HEK293 (cell line): ENCODE data around the gene PPM1G.

ENCODE experiments used
- IKZF3 ChIP-seq: fragments of 450-650 bp; IDR thresholded peaks from 2 replicates; pipeline ENCODE4 v1.5.0; 2018; ENCODE audit warnings: missing biosample characterization, mild to moderate bottlenecking, missing genetic modification characterization, moderate library complexity
- MZF1 ChIP-seq: fragments of 450-650 bp; formaldehyde crosslinking; IDR thresholded peaks from 2 replicates; pipeline ENCODE4 v1.5.1; 2017; ENCODE audit warnings: missing biosample characterization, missing genetic modification characterization, borderline replicate concordance
- TCF7L2 ChIP-seq: IDR thresholded peaks from 2 replicates; pipeline ENCODE4 v1.6.1; 2011; ENCODE audit warnings: low read depth, mild to moderate bottlenecking, inconsistent platforms, low read length, moderate library complexity, borderline replicate concordance
- ZBTB21 ChIP-seq: fragments of 450-650 bp; formaldehyde crosslinking; IDR thresholded peaks from 2 replicates; pipeline ENCODE4 v1.5.1; 2017; ENCODE audit warnings: missing biosample characterization, missing genetic modification characterization
- ZBTB7A ChIP-seq: fragments of 450-650 bp; formaldehyde crosslinking; IDR thresholded peaks from 2 replicates; pipeline ENCODE4 v1.5.1; 2016; ENCODE audit warnings: low read depth, missing biosample characterization, missing genetic modification characterization
- ZIC2 ChIP-seq: fragments of 450-650 bp; formaldehyde crosslinking; IDR thresholded peaks from 2 replicates; pipeline ENCODE4 v1.5.1; 2016; ENCODE audit warnings: missing biosample characterization, missing genetic modification characterization
- ZNF138 ChIP-seq: fragments of 450-650 bp; formaldehyde crosslinking; IDR thresholded peaks from 2 replicates; pipeline ENCODE4 v1.5.1; 2016; ENCODE audit warnings: missing biosample characterization, missing genetic modification characterization, borderline replicate concordance
- ZNF140 ChIP-seq: fragments of 450-650 bp; formaldehyde crosslinking; IDR thresholded peaks from 2 replicates; pipeline ENCODE4 v1.5.1; 2016; ENCODE audit warnings: missing biosample characterization, missing genetic modification characterization
- ZNF146 ChIP-seq: fragments of 450-650 bp; formaldehyde crosslinking; IDR thresholded peaks from 2 replicates; pipeline ENCODE4 v1.5.1; 2016; ENCODE audit warnings: missing biosample characterization, missing genetic modification characterization
- ZNF214 ChIP-seq: fragments of 450-650 bp; formaldehyde crosslinking; IDR thresholded peaks from 2 replicates; pipeline ENCODE4 v1.5.1; 2017; ENCODE audit warnings: missing biosample characterization, mild to moderate bottlenecking, missing genetic modification characterization, borderline replicate concordance
- ZNF24 ChIP-seq: fragments of 450-650 bp; formaldehyde crosslinking; IDR thresholded peaks from 2 replicates; pipeline ENCODE4 v1.5.1; 2016; ENCODE audit warnings: missing biosample characterization, missing genetic modification characterization
- ZNF248 ChIP-seq: fragments of 450-650 bp; formaldehyde crosslinking; IDR thresholded peaks from 2 replicates; pipeline ENCODE4 v1.5.1; 2017; ENCODE audit warnings: missing biosample characterization, missing genetic modification characterization
- ZNF274 ChIP-seq, 2 experiments: fragments of 200-500 bp in 1 of 2; fragments of 450-650 bp in 1 of 2; sonication (Bioruptor generic) in 1 of 2; formaldehyde crosslinking in 1 of 2; IDR thresholded peaks; 2 replicates each; pipeline versions ENCODE4 v1.5.1 to v1.6.1; 2014 to 2016; ENCODE audit warnings: borderline replicate concordance in 1 of 2, inconsistent platforms in 1 of 2, low read length in 1 of 2, missing biosample characterization in 1 of 2, missing genetic modification characterization in 1 of 2
- ZNF510 ChIP-seq: fragments of 450-650 bp; formaldehyde crosslinking; IDR thresholded peaks from 2 replicates; pipeline ENCODE4 v1.5.1; 2018; ENCODE audit warnings: mild to moderate bottlenecking, missing genetic modification characterization, missing biosample characterization; ENCODE audit not compliant: insufficient replicate concordance
- ZNF624 ChIP-seq: fragments of 450-650 bp; formaldehyde crosslinking; IDR thresholded peaks from 2 replicates; pipeline ENCODE4 v1.5.1; 2017; ENCODE audit warnings: missing biosample characterization, missing genetic modification characterization
- ZNF76 ChIP-seq: fragments of 450-650 bp; formaldehyde crosslinking; IDR thresholded peaks from 2 replicates; pipeline ENCODE4; 2016; ENCODE audit warnings: low read depth, missing biosample characterization, missing genetic modification characterization, borderline replicate concordance
- ZNF777 ChIP-seq: fragments of 450-650 bp; formaldehyde crosslinking; IDR thresholded peaks from 2 replicates; pipeline ENCODE4 v1.5.1; 2017; ENCODE audit warnings: missing biosample characterization, missing genetic modification characterization, borderline replicate concordance
- TF ChIP-seq, protein P1 (sequence below): fragments of 450-650 bp; formaldehyde crosslinking; IDR thresholded peaks from 2 replicates; pipeline ENCODE4 v1.5.1; 2017; ENCODE audit warnings: missing biosample characterization, mild to moderate bottlenecking, missing genetic modification characterization, moderate library complexity
- TF ChIP-seq, protein P2 (sequence below): fragments of 450-650 bp; formaldehyde crosslinking; IDR thresholded peaks from 2 replicates; pipeline ENCODE4 v1.5.1; 2016; ENCODE audit warnings: missing biosample characterization, missing genetic modification characterization
- TF ChIP-seq, protein P3 (sequence below): fragments of 450-650 bp; formaldehyde crosslinking; IDR thresholded peaks from 2 replicates; pipeline ENCODE4 v1.5.1; 2016; ENCODE audit warnings: missing biosample characterization, missing genetic modification characterization
- TF ChIP-seq, protein P4 (sequence below): fragments of 450-650 bp; formaldehyde crosslinking; IDR thresholded peaks from 2 replicates; pipeline ENCODE4 v1.5.1; 2016; ENCODE audit warnings: missing biosample characterization, missing genetic modification characterization
- TF ChIP-seq, protein P5 (sequence below): fragments of 450-650 bp; formaldehyde crosslinking; IDR thresholded peaks from 2 replicates; pipeline ENCODE4 v1.5.1; 2016; ENCODE audit warnings: missing biosample characterization, missing genetic modification characterization
- TF ChIP-seq, protein P6 (sequence below): fragments of 450-650 bp; formaldehyde crosslinking; IDR thresholded peaks from 2 replicates; pipeline ENCODE4 v1.5.1; 2017; ENCODE audit warnings: missing biosample characterization, missing genetic modification characterization
- TF ChIP-seq, protein P7 (sequence below): fragments of 450-650 bp; formaldehyde crosslinking; IDR thresholded peaks from 2 replicates; pipeline ENCODE4 v1.5.1; 2017; ENCODE audit warnings: missing biosample characterization, missing genetic modification characterization

Gene PPM1G

DNA sequence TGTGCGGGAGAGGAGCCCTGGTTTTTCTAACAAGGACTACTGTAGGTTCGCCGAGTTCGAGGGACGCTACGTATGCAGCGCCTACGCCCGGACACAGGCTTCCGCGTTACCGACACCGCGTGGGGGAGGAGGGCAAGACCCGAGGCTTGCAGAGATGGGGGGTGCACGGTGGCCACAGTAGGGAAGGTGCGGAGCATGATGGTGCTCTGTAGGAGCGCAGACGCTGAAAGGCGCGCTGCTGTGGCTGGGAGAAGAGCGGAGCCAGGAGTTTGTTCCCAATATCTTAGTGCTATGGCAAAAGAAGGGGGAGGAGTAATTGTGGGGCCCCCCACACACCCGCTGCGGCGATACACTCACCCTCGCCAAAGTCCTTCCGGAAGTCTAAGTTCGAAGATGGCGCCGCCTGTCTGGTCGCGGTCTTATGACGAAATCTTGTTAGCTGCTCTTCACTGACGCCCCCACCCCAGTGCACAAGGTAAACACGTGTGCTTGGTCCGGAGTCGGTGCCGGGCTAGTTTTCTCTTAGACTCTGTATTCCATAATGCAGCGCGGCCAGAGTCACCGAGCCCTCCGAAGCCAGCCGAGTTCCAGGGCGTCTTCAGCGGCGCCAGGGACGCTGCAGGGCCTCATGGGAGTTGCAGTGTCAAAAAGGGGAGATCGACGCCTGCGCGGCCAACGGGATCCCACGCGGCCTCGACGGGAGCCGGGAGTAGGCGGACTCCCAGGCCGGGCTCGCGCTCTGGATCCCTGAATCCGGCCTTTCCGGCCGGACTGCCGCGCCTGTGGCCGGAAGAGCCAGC is 52.8 kb downstream of the PPM1G start, which contains the start of gene GTF3C2 (continued):
- TF ChIP-seq, protein P1, sequence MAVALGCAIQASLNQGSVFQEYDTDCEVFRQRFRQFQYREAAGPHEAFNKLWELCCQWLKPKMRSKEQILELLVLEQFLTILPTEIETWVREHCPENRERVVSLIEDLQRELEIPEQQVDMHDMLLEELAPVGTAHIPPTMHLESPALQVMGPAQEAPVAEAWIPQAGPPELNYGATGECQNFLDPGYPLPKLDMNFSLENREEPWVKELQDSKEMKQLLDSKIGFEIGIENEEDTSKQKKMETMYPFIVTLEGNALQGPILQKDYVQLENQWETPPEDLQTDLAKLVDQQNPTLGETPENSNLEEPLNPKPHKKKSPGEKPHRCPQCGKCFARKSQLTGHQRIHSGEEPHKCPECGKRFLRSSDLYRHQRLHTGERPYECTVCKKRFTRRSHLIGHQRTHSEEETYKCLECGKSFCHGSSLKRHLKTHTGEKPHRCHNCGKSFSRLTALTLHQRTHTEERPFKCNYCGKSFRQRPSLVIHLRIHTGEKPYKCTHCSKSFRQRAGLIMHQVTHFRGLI (tag by site-specific recombination): peak; percentile 67
- TF ChIP-seq, protein P2, sequence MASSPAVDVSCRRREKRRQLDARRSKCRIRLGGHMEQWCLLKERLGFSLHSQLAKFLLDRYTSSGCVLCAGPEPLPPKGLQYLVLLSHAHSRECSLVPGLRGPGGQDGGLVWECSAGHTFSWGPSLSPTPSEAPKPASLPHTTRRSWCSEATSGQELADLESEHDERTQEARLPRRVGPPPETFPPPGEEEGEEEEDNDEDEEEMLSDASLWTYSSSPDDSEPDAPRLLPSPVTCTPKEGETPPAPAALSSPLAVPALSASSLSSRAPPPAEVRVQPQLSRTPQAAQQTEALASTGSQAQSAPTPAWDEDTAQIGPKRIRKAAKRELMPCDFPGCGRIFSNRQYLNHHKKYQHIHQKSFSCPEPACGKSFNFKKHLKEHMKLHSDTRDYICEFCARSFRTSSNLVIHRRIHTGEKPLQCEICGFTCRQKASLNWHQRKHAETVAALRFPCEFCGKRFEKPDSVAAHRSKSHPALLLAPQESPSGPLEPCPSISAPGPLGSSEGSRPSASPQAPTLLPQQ: peak; percentile 94
- TF ChIP-seq ZNF140: no peak
- TF ChIP-seq, protein P3, sequence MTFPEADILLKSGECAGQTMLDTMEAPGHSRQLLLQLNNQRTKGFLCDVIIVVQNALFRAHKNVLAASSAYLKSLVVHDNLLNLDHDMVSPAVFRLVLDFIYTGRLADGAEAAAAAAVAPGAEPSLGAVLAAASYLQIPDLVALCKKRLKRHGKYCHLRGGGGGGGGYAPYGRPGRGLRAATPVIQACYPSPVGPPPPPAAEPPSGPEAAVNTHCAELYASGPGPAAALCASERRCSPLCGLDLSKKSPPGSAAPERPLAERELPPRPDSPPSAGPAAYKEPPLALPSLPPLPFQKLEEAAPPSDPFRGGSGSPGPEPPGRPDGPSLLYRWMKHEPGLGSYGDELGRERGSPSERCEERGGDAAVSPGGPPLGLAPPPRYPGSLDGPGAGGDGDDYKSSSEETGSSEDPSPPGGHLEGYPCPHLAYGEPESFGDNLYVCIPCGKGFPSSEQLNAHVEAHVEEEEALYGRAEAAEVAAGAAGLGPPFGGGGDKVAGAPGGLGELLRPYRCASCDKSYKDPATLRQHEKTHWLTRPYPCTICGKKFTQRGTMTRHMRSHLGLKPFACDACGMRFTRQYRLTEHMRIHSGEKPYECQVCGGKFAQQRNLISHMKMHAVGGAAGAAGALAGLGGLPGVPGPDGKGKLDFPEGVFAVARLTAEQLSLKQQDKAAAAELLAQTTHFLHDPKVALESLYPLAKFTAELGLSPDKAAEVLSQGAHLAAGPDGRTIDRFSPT (tag by site-specific recombination): 0 out of 2 replicates have a peak, but pooled peaks have one; percentile 31
- no peak for TF ChIP-seq ZNF214 (tag by site-specific recombination)
- TF ChIP-seq MZF1: no peak
- TF ChIP-seq, protein P4, sequence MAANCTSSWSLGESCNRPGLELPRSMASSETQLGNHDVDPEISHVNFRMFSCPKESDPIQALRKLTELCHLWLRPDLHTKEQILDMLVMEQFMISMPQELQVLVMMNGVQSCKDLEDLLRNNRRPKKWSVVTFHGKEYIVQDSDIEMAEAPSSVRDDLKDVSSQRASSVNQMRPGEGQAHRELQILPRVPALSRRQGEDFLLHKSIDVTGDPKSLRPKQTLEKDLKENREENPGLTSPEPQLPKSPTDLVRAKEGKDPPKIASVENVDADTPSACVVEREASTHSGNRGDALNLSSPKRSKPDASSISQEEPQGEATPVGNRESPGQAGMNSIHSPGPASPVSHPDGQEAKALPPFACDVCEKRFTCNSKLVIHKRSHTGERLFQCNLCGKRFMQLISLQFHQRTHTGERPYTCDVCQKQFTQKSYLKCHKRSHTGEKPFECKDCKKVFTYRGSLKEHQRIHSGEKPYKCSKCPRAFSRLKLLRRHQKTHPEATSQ (tag by site-specific recombination): no peak
- TF ChIP-seq ZNF76 (tag by site-specific recombination): peak; percentile 89
- no peak for TF ChIP-seq ZNF777 (tag by site-specific recombination)
- TF ChIP-seq, protein P5, sequence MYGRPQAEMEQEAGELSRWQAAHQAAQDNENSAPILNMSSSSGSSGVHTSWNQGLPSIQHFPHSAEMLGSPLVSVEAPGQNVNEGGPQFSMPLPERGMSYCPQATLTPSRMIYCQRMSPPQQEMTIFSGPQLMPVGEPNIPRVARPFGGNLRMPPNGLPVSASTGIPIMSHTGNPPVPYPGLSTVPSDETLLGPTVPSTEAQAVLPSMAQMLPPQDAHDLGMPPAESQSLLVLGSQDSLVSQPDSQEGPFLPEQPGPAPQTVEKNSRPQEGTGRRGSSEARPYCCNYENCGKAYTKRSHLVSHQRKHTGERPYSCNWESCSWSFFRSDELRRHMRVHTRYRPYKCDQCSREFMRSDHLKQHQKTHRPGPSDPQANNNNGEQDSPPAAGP (tag by site-specific recombination): peak; percentile 51; the same call in 1 of the 2 replicates
- no peak for TF ChIP-seq ZNF138 (tag by site-specific recombination)
- peak; percentile 63; the same call in 1 of the 2 replicates for TF ChIP-seq ZNF24 (tag by site-specific recombination)
- TF ChIP-seq, protein P6, sequence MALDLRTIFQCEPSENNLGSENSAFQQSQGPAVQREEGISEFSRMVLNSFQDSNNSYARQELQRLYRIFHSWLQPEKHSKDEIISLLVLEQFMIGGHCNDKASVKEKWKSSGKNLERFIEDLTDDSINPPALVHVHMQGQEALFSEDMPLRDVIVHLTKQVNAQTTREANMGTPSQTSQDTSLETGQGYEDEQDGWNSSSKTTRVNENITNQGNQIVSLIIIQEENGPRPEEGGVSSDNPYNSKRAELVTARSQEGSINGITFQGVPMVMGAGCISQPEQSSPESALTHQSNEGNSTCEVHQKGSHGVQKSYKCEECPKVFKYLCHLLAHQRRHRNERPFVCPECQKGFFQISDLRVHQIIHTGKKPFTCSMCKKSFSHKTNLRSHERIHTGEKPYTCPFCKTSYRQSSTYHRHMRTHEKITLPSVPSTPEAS (tag by site-specific recombination): no peak
- no peak for TF ChIP-seq ZNF624 (tag by site-specific recombination)
- peak; percentile 79; the same call in 1 of the 2 replicates for TF ChIP-seq IKZF3 (tag by site-specific recombination)
- TF ChIP-seq TCF7L2: no peak
- TF ChIP-seq, protein P7, sequence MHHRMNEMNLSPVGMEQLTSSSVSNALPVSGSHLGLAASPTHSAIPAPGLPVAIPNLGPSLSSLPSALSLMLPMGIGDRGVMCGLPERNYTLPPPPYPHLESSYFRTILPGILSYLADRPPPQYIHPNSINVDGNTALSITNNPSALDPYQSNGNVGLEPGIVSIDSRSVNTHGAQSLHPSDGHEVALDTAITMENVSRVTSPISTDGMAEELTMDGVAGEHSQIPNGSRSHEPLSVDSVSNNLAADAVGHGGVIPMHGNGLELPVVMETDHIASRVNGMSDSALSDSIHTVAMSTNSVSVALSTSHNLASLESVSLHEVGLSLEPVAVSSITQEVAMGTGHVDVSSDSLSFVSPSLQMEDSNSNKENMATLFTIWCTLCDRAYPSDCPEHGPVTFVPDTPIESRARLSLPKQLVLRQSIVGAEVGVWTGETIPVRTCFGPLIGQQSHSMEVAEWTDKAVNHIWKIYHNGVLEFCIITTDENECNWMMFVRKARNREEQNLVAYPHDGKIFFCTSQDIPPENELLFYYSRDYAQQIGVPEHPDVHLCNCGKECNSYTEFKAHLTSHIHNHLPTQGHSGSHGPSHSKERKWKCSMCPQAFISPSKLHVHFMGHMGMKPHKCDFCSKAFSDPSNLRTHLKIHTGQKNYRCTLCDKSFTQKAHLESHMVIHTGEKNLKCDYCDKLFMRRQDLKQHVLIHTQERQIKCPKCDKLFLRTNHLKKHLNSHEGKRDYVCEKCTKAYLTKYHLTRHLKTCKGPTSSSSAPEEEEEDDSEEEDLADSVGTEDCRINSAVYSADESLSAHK (tag by site-specific recombination): no peak
- TF ChIP-seq ZBTB21 (tag by site-specific recombination): peak; percentile 43; the same call in 1 of the 2 replicates
- TF ChIP-seq ZNF248: no peak
- no peak for TF ChIP-seq ZNF274 (IDR thresholded peaks at IDR 0.05; ENCODE audit: low read length)
- no peak for TF ChIP-seq ZNF274 (tag by site-specific recombination; IDR thresholded peaks at IDR 0.05; ENCODE audit: borderline replicate concordance)
- no peak for TF ChIP-seq ZNF510 (tag by site-specific recombination)
- no peak; the same call in 1 of the 2 replicates for TF ChIP-seq ZNF146 (tag by site-specific recombination)
- TF ChIP-seq ZBTB7A (tag by site-specific recombination): no peak
- TF ChIP-seq ZIC2 (tag by site-specific recombination): peak; percentile 43
